Glutamatergic neuron (in vitro differentiated cells): ENCODE results near the gene ERCC3. TPM values are rescaled to one million over a fixed set of nuclear protein-coding genes. Genes with fewer than 3 reads are reported as not detected.

Source experiments
- DNase-seq: peaks from one replicate; pipeline ENCODE4 v3.0.0; 2022
- H3K27ac Mint-ChIP-seq: one replicate; pipeline ENCODE4 v1.8.0; 2020; ENCODE audit warnings: mild to moderate bottlenecking, mixed read lengths, inconsistent platforms; ENCODE audit not compliant: unreplicated experiment
- H3K27me3 Mint-ChIP-seq: one replicate; pipeline ENCODE4 v1.8.0; 2020; ENCODE audit warnings: mild to moderate bottlenecking, moderate library complexity, mixed read lengths, inconsistent platforms; ENCODE audit not compliant: unreplicated experiment
- H3K36me3 Mint-ChIP-seq: one replicate; pipeline ENCODE4 v1.8.0; 2020; ENCODE audit warnings: mild to moderate bottlenecking, mixed read lengths, inconsistent platforms; ENCODE audit not compliant: unreplicated experiment
- H3K4me1 Mint-ChIP-seq: one replicate; pipeline ENCODE4 v1.8.0; 2020; ENCODE audit warnings: mild to moderate bottlenecking, low read depth, mixed read lengths, inconsistent platforms; ENCODE audit not compliant: unreplicated experiment
- H3K4me3 Mint-ChIP-seq: one replicate; pipeline ENCODE4 v1.8.0; 2020; ENCODE audit warnings: mild to moderate bottlenecking, mixed read lengths, inconsistent platforms; ENCODE audit not compliant: unreplicated experiment
- H3K9me3 Mint-ChIP-seq: one replicate; pipeline ENCODE4 v1.8.0; 2020; ENCODE audit warnings: mild to moderate bottlenecking, moderate library complexity, mixed read lengths, inconsistent platforms; ENCODE audit not compliant: unreplicated experiment
- total RNA-seq: library from RNA; stranded (reverse); fragmentation: NEBNext Ultra II Directional; extraction: Animal tissue kit (Norgen Biotek cat#: 25700); gene quantifications from one replicate; pipeline ENCODE4 v1.2.1, GENCODE V29; 2021; ENCODE audit not compliant: unreplicated experiment
- TF ChIP-seq, protein P1 (sequence below): fragments of 200-600 bp; sonication (generic); IDR thresholded peaks from one replicate; pipeline ENCODE4 v1.5.0; 2021; ENCODE audit not compliant: partially characterized antibody, unreplicated experiment

The ERCC3 gene
- total RNA-seq, 1 donor from 2014 or later: 54.0 TPM

DNA sequence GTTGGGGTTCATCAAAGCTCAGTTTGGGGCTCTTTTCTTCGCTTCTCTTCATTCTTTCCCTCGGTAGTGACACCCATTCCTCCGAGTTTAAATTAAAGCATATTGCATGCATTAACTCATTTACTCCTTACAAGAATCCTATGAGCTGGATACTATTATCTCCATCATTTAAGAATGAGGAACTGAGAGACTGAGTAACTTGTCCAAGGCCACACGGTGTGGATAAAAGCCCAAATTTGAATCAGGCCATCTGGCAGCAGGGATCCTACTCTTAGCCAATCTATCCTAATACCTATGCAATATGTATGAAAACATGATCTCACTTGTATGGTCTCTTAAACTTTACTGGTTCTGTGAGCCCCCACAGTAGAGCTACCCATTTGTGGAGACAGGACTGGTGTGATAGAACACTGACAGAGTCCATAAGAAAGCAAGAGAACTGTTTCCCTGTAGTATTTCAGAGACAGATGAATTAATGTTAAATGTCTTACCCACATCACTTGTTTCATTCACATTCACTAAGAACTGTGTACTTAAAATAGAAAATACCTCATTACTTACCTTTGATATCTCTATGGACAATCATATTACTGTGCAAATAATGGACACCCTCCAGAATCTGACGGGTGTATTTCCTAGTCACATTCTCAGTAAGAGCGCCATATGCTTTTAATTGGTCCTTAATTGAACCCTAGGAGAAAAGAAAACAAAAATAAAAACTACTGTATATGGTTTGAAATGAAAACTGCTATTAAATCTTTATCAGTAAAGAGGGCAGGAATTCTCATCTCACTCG is 20.4 kb upstream of the ERCC3 start:
- H3K4me1 Mint-ChIP-seq: peaks cover 2% of the 10 kb centered on the region
- DNase-seq: no peak
- no peaks in the 10 kb centered on the region for H3K36me3 Mint-ChIP-seq
- no peaks in the 10 kb centered on the region for H3K27me3 Mint-ChIP-seq
- H3K27ac Mint-ChIP-seq: peak overlapping the region; percentile 45
- H3K4me3 Mint-ChIP-seq: no peak overlapping the region
- TF ChIP-seq, protein P1, sequence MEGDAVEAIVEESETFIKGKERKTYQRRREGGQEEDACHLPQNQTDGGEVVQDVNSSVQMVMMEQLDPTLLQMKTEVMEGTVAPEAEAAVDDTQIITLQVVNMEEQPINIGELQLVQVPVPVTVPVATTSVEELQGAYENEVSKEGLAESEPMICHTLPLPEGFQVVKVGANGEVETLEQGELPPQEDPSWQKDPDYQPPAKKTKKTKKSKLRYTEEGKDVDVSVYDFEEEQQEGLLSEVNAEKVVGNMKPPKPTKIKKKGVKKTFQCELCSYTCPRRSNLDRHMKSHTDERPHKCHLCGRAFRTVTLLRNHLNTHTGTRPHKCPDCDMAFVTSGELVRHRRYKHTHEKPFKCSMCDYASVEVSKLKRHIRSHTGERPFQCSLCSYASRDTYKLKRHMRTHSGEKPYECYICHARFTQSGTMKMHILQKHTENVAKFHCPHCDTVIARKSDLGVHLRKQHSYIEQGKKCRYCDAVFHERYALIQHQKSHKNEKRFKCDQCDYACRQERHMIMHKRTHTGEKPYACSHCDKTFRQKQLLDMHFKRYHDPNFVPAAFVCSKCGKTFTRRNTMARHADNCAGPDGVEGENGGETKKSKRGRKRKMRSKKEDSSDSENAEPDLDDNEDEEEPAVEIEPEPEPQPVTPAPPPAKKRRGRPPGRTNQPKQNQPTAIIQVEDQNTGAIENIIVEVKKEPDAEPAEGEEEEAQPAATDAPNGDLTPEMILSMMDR: no peak
- H3K9me3 Mint-ChIP-seq: peaks cover 3% of the 10 kb centered on the region

DNA sequence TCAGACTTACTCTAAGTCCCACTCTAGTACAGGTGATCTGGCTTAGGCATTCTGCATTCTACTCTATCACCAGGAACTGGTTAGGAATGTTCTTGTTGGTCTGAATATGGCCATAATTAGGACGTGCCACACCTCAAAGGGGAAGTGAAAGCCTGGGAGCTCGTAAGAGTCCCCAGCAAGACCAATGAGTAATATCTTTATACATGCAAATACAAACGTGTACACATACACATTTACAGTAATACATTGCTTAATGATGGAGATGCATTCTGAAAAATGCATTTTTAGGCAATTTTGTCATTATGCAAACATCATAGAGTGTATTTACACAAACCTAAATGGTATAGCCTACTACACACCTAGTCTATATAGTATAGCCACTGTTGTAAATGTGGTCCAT is 19.5 kb upstream of the ERCC3 start:
- H3K27ac Mint-ChIP-seq: no peak overlapping the region
- H3K36me3 Mint-ChIP-seq: no peaks in the 10 kb centered on the region
- peaks cover 7% of the 10 kb centered on the region for H3K4me1 Mint-ChIP-seq
- H3K27me3 Mint-ChIP-seq: no peaks in the 10 kb centered on the region
- H3K9me3 Mint-ChIP-seq: no peaks in the 10 kb centered on the region
- H3K4me3 Mint-ChIP-seq: no peak overlapping the region
- TF ChIP-seq, protein P1: no peak
- DNase-seq: no peak

DNA sequence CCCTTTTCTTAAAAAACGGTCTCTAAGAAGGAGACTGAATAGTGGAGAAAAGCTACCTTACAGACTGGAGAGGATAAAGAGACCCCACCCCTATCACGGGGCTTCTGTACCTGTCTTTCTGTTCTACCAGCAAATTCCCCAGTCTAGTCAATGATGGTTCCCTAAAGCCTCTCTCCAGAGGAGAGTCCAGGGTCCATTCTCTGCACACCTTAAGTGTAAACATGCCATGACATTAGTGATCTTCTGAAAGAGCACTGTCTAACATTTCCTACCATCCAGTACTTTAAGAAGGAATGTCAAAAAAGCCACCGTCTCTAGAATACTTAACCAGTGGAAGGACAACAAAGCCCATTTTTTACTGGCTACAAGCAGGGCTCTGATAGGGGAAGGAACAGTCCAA is 17.0 kb upstream of the ERCC3 start:
- Mint-ChIP-seq H3K36me3 (no peaks in the 10 kb centered on the region), H3K27me3 (no peaks in the 10 kb centered on the region), H3K9me3 (no peaks in the 10 kb centered on the region), H3K27ac (peak overlapping the region; percentile 52), H3K4me3 (no peak overlapping the region), H3K4me1 (peaks cover 14% of the 10 kb centered on the region)
- DNase-seq: no peak
- TF ChIP-seq, protein P1: no peak

DNA sequence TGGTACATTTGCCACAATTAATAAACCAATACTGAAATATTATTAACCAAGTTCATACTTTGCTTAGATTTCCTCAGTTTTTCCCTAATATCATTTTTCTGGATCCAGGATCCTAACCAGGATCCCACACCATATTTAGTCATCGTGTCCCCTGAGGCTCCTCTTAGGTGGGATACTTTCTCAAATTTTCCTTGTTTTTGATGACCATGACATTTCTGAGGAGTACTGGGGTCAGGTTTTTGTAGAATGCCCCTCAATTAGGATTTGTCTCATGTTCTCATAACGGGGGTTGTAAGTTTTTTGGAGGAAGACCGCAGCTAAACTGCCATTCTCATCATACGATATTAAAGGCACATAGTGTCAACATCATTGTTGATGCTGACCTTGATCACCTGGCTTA is 15.5 kb upstream of the ERCC3 start:
- no peak overlapping the region for H3K4me3 Mint-ChIP-seq
- H3K27ac Mint-ChIP-seq: no peak overlapping the region
- H3K9me3 Mint-ChIP-seq: no peaks in the 10 kb centered on the region
- no peak for DNase-seq
- H3K36me3 Mint-ChIP-seq: no peaks in the 10 kb centered on the region
- H3K27me3 Mint-ChIP-seq: no peaks in the 10 kb centered on the region
- TF ChIP-seq, protein P1: no peak
- peaks cover 15% of the 10 kb centered on the region for H3K4me1 Mint-ChIP-seq

DNA sequence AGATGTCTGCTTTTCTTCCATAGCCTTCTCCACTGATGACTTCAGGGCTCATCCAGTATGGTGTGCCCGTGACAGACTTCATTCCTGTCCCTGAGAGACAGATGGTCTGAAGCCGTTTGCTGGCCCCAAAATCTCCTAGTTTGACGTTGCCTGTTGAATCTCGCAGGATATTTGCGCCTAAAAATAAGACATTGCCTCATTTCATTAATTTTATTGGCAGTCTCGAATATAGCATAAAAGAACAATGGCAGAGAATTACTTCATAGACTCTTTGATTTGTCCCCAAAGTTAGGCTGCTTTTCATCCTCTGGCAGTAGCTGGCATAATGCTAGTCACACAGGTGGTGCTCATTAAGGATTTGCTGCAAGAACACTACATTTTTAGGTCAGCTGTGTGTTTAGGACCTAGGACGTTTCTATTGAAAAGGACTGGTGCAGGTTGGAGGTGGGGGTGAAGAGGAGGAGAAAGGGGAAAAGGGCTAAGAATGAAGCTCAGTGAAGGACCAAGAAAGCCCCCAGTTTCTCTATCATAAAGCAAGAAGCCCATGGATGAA is 14.7 kb upstream of the ERCC3 start:
- DNase-seq: no peak
- H3K9me3 Mint-ChIP-seq: no peaks in the 10 kb centered on the region

More for the DNA sequence above, 14.7 kb upstream of the ERCC3 start:
- Mint-ChIP-seq H3K4me3 (no peak overlapping the region), H3K27ac (peak overlapping the region; percentile 77), H3K27me3 (no peaks in the 10 kb centered on the region), H3K36me3 (no peaks in the 10 kb centered on the region), H3K4me1 (peaks cover 17% of the 10 kb centered on the region)
- TF ChIP-seq, protein P1: no peak
